Stimulated activated CD8-positive, alpha-beta memory T cell treated with anti-CD3 and anti-CD28 coated beads, Interleukin-12 subunit alpha, Interleukin-12 subunit beta, amount 100 ng/mL, for 24 hours (primary cell): ENCODE data around the gene IFNA5.

Experiments used
- DNase-seq: peaks from one replicate; pipeline ENCODE4 v3.0.0-alpha.2; 2020; ENCODE audit errors: extremely low read depth

The IFNA5 gene

GRCh38 chr9:21305213-21305612 lies at the start of gene IFNA5:
Gene IFNA5, minus strand, starts transcription at chr9:21305313. Its CDS starts 57 bp downstream, at chr9:21305256.
- DNase-seq: no peak

DNA sequence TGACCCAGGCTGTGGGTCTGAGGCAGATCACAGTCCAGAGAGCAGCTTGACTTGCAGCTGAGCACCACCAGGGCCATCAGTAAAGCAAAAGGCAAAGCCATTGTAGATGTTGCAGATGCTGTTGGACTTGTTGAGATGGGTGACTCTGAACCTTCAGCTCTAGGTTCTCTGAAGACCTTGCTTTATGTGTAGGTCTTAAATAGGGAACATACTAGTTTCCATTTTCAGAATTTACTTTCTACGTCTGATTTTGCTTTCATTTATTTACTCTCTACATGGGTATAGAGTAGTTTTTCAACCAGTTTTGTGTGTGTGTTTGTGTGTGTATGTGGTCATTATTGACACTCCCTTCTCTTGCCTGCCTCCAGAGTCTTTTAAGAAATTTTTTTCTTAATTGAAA lies 45.7 kb upstream of the IFNA5 start, which contains the start of gene IFNA6:
IFNA6 (minus strand) TSS at position 101 of the 400 bp plus-strand sequence; CDS start at position 101, 0 bp downstream.
- no peak for DNase-seq

DNA sequence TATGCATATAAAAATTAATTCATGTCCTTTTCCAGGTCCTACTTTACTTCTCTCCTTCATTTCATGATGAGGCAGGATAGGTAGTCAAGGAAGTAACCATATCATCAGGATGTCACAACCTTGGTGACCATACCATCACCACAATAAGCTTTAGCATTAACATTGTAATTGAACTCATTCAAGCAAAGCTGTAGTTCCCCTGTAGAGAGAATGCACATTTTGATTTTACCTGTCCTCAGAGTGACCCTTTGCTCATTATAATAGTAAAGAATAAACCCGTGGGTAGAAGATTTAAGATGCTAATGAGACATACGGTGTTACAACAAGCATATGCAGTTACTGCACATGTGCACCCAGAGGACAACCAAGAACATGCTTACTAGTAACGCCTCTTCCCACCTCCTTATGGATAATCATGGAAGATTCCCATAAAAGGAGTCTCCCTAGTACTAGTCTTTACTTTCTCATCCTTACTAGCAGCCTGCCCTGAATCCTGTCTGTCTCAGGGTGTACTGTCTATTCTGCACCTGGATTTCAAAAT lies 43.4 kb upstream of the IFNA5 start:
- DNase-seq: no peak

DNA sequence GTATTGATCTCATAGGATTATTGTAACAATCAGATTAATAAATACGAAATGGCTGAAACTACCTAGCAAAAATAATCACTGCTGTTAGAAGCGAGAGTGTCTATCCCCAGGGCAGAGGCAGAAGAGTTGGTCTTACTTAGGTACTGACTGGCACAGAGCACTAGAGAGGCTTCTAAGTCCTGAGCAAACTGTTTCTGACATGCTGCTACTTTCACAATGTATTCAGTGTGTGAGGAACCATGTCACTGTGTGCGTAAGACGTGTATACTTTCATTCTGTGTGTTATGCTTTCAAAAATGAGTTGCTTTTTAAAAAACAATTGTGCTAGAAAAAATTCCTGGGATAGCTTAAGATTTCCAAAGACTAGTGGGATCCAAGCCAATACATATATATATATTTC lies 35.6 kb upstream of the IFNA5 start:
- DNase-seq: no peak

DNA sequence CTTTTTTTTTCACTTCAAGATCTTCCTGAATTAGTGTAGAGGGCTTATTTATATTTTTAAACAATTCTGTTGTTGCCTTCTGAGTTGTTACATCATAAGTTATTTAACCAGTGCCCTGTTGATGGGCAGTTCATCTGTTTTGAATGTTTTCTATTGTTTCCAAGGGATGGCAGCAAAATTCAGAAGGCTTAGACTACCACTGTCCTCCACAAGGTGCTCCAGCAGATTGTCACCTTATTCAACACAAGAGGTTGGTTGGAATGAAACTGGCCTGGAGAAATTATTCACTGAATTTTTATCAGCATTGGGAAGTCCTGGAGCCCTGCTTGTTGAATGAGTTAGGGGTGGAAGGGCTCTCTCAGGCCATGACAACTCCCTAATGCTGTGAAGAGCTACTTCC lies 31.3 kb upstream of the IFNA5 start:
- no peak for DNase-seq

DNA sequence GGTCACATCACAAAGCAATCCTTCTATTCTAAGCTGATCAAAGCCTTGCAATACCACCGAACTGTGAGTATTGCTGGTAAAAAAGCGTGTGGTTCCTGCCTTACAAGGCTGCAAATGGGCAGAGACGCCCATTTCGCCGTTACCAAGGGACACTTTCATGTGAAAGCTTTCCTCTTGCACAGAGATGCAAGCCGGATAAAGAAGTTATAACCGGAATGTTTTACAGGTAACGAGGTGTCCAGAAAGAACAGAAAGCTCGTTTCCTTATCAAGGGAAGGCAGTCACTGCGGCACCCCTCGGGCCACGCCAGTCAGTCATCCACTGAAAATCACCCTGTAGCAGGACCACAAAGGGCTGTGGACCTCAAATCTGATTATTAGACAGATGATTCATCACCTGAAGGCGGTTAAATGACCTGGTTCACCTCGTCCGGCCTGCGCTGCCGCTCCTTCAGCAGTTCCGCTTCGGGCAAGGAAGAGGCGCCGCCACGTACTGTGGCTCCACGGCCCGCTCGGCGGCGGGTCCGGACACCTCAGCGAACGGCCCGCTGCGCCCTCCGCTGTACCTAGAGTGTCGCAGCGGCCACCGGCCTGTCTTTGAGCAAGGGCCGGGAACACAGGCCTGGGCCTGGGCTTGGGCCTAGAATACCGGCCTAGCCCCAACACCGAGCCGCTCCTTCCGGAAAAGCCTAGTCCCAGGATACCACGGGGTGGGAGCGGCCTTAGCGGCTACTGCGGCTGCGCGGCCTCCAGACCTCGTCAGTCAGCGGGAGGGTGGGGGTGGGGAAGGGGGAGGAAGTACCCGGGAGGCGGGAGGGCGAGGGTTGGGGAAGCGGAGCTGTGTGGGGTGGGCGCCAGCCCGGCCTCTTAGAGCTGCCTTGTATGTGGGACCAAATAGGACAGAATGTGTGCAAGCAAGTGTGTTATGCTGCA lies 29.9 kb upstream of the IFNA5 start, which contains the start of gene KLHL9:
KLHL9 (minus strand) TSS at position 704 of the 932 bp plus-strand sequence; CDS start at position 159, 545 bp downstream.
- DNase-seq: peak; percentile 77

DNA sequence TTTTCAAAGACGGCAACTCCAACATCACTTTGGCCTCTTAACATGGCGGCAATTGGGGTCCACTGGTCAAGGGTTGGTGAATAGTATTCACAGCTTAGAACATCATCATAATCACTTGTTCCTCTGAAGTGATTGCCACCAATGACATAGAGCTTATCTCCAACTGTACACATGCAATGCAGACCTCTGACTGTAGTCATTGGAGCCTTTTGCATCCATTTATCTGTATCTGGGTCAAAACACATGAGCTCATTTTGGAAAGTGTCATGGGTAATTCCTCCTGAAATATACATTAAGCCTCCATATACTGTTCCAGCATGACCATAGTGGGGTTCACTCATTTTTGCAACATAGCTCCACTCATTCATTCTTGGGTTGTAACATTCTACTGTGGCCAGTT lies 28.1 kb upstream of the IFNA5 start:
- no peak for DNase-seq

DNA sequence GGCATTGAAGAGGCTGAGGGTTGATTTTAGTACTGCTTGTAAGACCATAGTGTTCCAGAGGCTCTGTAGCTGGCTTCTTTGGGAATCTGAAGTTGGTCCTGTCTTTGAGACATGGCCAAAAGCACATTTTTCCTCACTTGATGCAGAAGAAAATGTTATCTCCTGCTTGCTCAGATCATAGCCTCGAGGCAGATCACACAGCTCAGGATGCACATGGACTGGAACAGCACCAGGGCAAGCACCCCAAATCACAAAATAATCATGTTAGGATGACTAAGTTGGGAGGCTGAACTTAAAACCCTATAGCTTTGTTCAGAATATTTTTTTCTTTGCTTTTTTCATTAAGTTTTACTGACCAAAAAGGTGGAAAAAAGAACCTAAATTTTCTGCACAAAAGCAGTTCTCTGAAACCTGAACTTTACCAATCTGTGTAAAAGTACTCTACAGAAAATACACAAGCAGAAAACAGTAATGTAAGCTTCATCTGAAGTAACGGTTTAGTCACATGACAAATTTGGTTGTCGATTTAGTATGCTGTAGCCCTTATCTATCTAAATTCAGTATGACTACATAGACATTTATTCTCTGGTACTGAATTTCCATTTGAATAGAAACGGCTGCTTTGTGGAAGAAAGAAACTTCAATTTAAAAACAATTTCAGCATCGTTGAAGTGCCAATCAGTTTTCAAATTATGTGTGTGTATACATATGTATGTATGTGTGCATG lies 26.7 kb upstream of the IFNA5 start:
- no peak for DNase-seq

- DNase-seq: no peak
Observed at GRCh38 chr9:21326526-21327139, 21.5 kb upstream of the IFNA5 start.

GRCh38 chr9:21324047-21324446 lies 18.9 kb upstream of the IFNA5 start:
- DNase-seq: no peak

DNA sequence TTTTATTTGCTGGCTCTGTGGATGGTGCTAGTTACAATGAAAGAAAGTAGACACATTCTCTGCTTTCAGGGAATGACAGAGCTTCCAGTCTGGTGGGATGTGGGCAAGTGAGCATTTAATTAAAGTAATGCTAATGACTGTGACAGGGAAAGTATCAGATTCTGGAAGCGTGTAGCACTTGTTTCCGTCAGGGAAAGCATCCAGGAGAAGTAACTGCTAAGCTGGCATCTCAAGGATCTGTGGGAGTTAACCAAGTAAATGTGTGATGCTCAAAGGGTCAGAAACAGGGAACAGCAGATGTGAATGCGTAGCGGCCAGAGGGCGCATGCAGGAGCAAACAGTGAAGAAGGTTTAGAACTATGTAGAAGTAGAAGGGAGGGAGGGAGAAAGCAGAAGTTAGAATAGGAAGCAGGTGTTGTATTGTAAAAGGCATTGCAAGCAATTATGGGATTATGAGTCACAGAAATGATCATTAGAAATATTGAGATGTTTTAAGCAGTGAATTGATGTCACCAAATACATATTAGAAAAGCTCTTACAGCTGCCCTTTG lies 17.9 kb upstream of the IFNA5 start:
- no peak for DNase-seq

DNA sequence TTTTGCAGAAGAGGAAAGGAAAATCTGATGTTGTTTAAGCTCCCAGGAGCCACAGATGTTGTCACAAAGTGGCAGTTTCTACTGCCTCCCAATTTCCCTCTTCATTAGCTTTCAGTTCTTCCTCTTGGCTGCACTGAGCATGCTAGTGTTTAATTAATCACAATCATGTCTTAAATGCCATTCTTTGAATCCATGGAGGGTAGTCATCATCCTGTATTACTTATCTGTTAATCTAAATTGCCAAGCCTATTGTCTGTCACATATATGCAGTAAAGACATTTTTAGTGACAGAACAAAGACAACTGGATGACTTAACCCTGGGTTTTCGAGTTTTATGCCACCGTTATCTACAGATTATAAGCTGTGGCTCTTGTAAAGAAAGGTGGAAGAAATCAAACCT lies 15.4 kb upstream of the IFNA5 start:
- no peak for DNase-seq

GRCh38 chr9:21317956-21318923 lies 13.1 kb upstream of the IFNA5 start:
- no peak for DNase-seq

DNA sequence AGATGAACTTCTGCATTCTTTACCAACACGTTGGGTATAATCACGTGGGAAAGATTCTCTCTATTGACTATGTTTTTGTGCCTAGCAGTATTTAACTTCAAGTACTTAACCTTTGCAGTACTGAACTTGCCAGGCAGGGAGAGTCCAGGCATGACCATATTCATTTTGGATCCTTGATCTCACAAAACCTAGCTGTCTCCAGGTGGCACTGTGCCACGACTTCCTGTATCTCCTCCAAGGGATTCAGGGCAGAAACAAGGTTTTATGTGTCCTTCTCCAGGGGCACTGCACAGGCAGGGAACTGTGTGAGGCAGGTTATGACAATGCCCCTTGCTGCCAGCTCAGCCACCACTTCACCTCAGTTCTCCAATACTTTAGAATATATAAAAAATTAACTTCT lies 11.7 kb upstream of the IFNA5 start:
- DNase-seq: no peak

DNA sequence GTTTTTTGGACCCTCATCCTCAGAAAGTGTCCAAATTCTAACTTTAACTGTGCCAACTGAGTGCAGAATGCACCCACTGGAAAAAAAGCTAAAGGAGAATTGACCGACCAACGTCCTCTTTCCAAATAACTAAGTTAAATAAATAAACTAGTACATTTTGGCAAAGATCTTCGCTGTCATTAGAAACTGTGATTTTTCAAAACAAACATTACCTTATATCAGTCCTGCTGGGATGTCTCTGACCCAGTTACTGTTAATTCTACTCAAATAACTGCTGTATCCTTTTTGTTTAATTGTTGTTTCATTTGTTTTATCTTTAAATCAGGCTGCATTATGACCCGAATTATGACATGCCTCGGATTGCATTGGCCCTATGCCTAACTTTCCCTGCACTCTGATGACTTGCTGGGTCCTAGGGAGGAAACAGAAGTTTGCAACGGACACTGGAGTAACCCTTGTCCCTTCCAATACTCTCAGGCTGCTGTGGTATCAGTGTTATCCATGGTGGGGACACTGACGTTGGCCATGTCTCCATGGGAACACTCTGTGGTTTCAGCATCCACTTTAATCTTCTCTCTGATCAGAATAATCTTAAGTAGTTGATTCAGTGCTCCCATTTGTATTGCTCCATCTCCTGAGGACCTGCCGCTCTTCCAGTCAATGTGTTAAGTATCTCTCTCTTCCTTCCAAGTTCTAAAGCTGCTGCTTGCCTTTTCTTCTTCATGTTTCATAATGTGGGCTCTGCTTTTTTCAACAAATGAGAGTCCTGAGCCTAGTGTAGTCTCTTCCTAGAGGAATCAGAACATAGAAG lies 11.1 kb upstream of the IFNA5 start:
- DNase-seq: no peak

- DNase-seq: no peak
Observed at GRCh38 chr9:21314152-21314551, 9.0 kb upstream of the IFNA5 start.

- no peak for DNase-seq
Observed at GRCh38 chr9:21311889-21312288, 6.8 kb upstream of the IFNA5 start.

- DNase-seq: no peak
Observed at GRCh38 chr9:21295992-21296391, 9.1 kb downstream of the IFNA5 start.

- no peak for DNase-seq
Observed at GRCh38 chr9:21294904-21295538, 10.1 kb downstream of the IFNA5 start.
